ENCODE measurements around the gene IGFBP5. TPM values are rescaled to one million over a fixed set of nuclear protein-coding genes. Genes with fewer than 3 reads are reported as not detected.

Gene IGFBP5
- total and polyA plus RNA-seq, 8 donors = 92.1 to 923 (median 330) TPM

GRCh38 chr2:216636551-216637450 lies 58.5 kb downstream of the IGFBP5 start:
- H3K27me3 ChIP-seq = peaks cover 0 to 58% (median 5%) of the 10 kb centered on the region in 3 donors
- H3K9me3 ChIP-seq = no peaks in the 10 kb centered on the region
- peak overlapping the region; percentile 62 to 77 (median 71) for H3K4me3 ChIP-seq
- intact Hi-C loops (cut with DNase I; ENCODE audit: low total_unique reads) = no loop called here
- TF ChIP-seq POLR2AphosphoS5 (IDR thresholded peaks at IDR 0.05) = peak; percentile 24 to 72 (median 65)
- no peak for TF ChIP-seq CTCF (IDR thresholded peaks at IDR 0.05)
- TF ChIP-seq POLR2A (IDR thresholded peaks at IDR 0.05) = no peak
- TF ChIP-seq EP300 (IDR thresholded peaks at IDR 0.05) = no peak
- peak; percentile 84 to 94 for DNase-seq
- H3K4me1 ChIP-seq = peaks cover 24 to 74% (median 58%) of the 10 kb centered on the region in 4 donors
- peaks cover 0 to 12% (median 5%) of the 10 kb centered on the region in 4 donors for H3K36me3 ChIP-seq
- 18 to 32% (median 24%) methylated on average over 28 to 29 of the region's 29 CpGs for WGBS, 5 donors
- peak overlapping the region; percentile 77 to 88 (median 85) for H3K27ac ChIP-seq

- peak overlapping the region; percentile 62 to 77 (median 71) for H3K4me3 ChIP-seq
- H3K4me1 ChIP-seq = peaks cover 24 to 74% (median 57%) of the 10 kb centered on the region in 4 donors
- peaks cover 0 to 8% (median 4%) of the 10 kb centered on the region in 4 donors for H3K36me3 ChIP-seq
- H3K27me3 ChIP-seq = peaks cover 0 to 58% (median 5%) of the 10 kb centered on the region in 3 donors
- H3K9me3 ChIP-seq = no peaks in the 10 kb centered on the region
- DNase-seq = peak; percentile 46 to 82
- peak overlapping the region; percentile 77 to 88 (median 85) for H3K27ac ChIP-seq
- WGBS, 5 donors = 25 to 38% (median 29%) methylated on average over 18 of the region's 18 CpGs
- TF ChIP-seq CTCF (IDR thresholded peaks at IDR 0.05) (no peak), POLR2A (IDR thresholded peaks at IDR 0.05) (no peak), EP300 (IDR thresholded peaks at IDR 0.05) (no peak), POLR2AphosphoS5 (IDR thresholded peaks at IDR 0.05) (no peak)
- intact Hi-C loops (cut with DNase I; ENCODE audit: low total_unique reads) = no loop called here
Observed at GRCh38 chr2:216635701-216636550, 59.4 kb downstream of the IGFBP5 start.

GRCh38 chr2:216635171-216635570 lies 60.2 kb downstream of the IGFBP5 start:
- Histone ChIP-seq H3K36me3 (peaks cover 0 to 6% (median 2%) of the 10 kb centered on the region in 4 donors), H3K27me3 (peaks cover 0 to 58% (median 5%) of the 10 kb centered on the region in 3 donors), H3K4me1 (peaks cover 24 to 66% (median 53%) of the 10 kb centered on the region in 4 donors), H3K27ac (peak overlapping the region; percentile 77 to 91 (median 86)), H3K4me3 (peak overlapping the region; percentile 62 to 77 (median 71)), H3K9me3 (no peaks in the 10 kb centered on the region)
- peak in 1 of 2 donors; percentile 55 for DNase-seq
- TF ChIP-seq POLR2A (IDR thresholded peaks at IDR 0.05) (no peak), EP300 (IDR thresholded peaks at IDR 0.05) (no peak), CTCF (IDR thresholded peaks at IDR 0.05) (no peak), POLR2AphosphoS5 (IDR thresholded peaks at IDR 0.05) (no peak)
- intact Hi-C loops (cut with DNase I; ENCODE audit: low total_unique reads) = no loop called here
- 6 to 20% (median 9%) methylated on average over 7 of the region's 7 CpGs for WGBS, 5 donors

Measured in stomach (tissue), 9 donors.